HG03457 (cell line): ENCODE measurements around the gene SLC24A3.

Experiments
- ATAC-seq: cut with Tn5 transposase; IDR thresholded peaks from one replicate; pipeline ENCODE4 v1.9.1; 2021; ENCODE audit warnings: moderate number of reproducible peaks; ENCODE audit not compliant: unreplicated experiment

Gene SLC24A3

GRCh38 chr20:19527509-19527908, 315.1 kb downstream of the SLC24A3 start:
- no peak for ATAC-seq

- no peak for ATAC-seq
These were observed 316.0 kb downstream of the SLC24A3 start for GRCh38 chr20:19528286-19529030.

- no peak for ATAC-seq
These were observed 317.6 kb downstream of the SLC24A3 start for GRCh38 chr20:19530006-19530405.

- ATAC-seq, result no peak
These were observed 319.0 kb downstream of the SLC24A3 start for GRCh38 chr20:19531446-19531845.

- no peak for ATAC-seq
These were observed 326.1 kb downstream of the SLC24A3 start for GRCh38 chr20:19538556-19538955.

GRCh38 chr20:19539191-19539590, 326.7 kb downstream of the SLC24A3 start:
- no peak for ATAC-seq

- no peak for ATAC-seq
These were observed 327.9 kb downstream of the SLC24A3 start for GRCh38 chr20:19540392-19540791.

- ATAC-seq, result no peak
These were observed 330.7 kb downstream of the SLC24A3 start for GRCh38 chr20:19543101-19543500.

GRCh38 chr20:19544684-19545083, 332.2 kb downstream of the SLC24A3 start:
- ATAC-seq, result no peak

GRCh38 chr20:19546648-19547047, 334.2 kb downstream of the SLC24A3 start:
- ATAC-seq, result no peak

- ATAC-seq, result no peak
These were observed 335.1 kb downstream of the SLC24A3 start for GRCh38 chr20:19547547-19547946.

- no peak for ATAC-seq
These were observed 337.5 kb downstream of the SLC24A3 start for GRCh38 chr20:19549896-19550295.

GRCh38 chr20:19552221-19553180, 340.1 kb downstream of the SLC24A3 start:
- no peak for ATAC-seq

GRCh38 chr20:19554666-19555065, 342.2 kb downstream of the SLC24A3 start:
- no peak for ATAC-seq

GRCh38 chr20:19555726-19556125, 343.3 kb downstream of the SLC24A3 start:
- no peak for ATAC-seq

- ATAC-seq, result no peak
These were observed 344.8 kb downstream of the SLC24A3 start for GRCh38 chr20:19557291-19557690.

GRCh38 chr20:19560881-19561480, 348.5 kb downstream of the SLC24A3 start:
- ATAC-seq, result no peak

GRCh38 chr20:19562426-19562825, 350.0 kb downstream of the SLC24A3 start:
- no peak for ATAC-seq

- ATAC-seq, result no peak
These were observed 351.8 kb downstream of the SLC24A3 start for GRCh38 chr20:19564261-19564660.

- no peak for ATAC-seq
These were observed 353.3 kb downstream of the SLC24A3 start for GRCh38 chr20:19565736-19566135.

- ATAC-seq, result no peak
These were observed 353.9 kb downstream of the SLC24A3 start for GRCh38 chr20:19566226-19566945.
